WERI-Rb-1 (cell line): ENCODE results near the gene MTERF1.
"Not testable (repeated sequence)": the region's sequence is repeated elsewhere in the genome, so short reads cannot be mapped to it uniquely, and the experiment has no call there.

ENCODE experiments used
- DNase-seq: peaks from one replicate; pipeline ENCODE4 v3.0.0-alpha.2; 2020
- H3K27ac ChIP-seq: fragments of 250-450 bp; sonication (Bioruptor Pico); 2 replicates; pipeline ENCODE4 v1.5.1; 2020; ENCODE audit warnings: mild to moderate bottlenecking, moderate library complexity
- H3K27me3 ChIP-seq: fragments of 250-450 bp; sonication (Bioruptor Pico); 2 replicates; pipeline ENCODE4 v1.5.1; 2021; ENCODE audit warnings: mild to moderate bottlenecking, low read depth, moderate library complexity; ENCODE audit not compliant: insufficient read depth, severe bottlenecking
- H3K36me3 ChIP-seq: fragments of 250-450 bp; sonication (Bioruptor Pico); 2 replicates; pipeline ENCODE4 v1.5.1; 2020; ENCODE audit warnings: mild to moderate bottlenecking, moderate library complexity
- H3K4me3 ChIP-seq: 2 replicates; pipeline ENCODE4 v1.5.1; 2011; ENCODE audit warnings: low read depth, mild to moderate bottlenecking, control low read depth, low read length
- H3K9me3 ChIP-seq: fragments of 250-450 bp; sonication (Bioruptor Pico); 2 replicates; pipeline ENCODE4 v1.5.1; 2021; ENCODE audit warnings: mild to moderate bottlenecking, moderate library complexity; ENCODE audit not compliant: severe bottlenecking
- CTCF ChIP-seq: IDR thresholded peaks from 2 replicates; pipeline ENCODE4 v1.5.1; 2011; ENCODE audit warnings: low read depth, mild to moderate bottlenecking, control low read depth, inconsistent platforms, low read length

Gene MTERF1

GRCh38 chr7:91875851-91876250 lies 4.7 kb downstream of the MTERF1 start:
- no peaks in the 10 kb centered on the region for H3K27me3 ChIP-seq
- DNase-seq, result no peak
- H3K27ac ChIP-seq, result no peak overlapping the region
- H3K36me3 ChIP-seq, result peaks cover 4% of the 10 kb centered on the region
- no peak overlapping the region for H3K4me3 ChIP-seq
- no peaks in the 10 kb centered on the region for H3K9me3 ChIP-seq
- no peak for TF ChIP-seq CTCF

DNA sequence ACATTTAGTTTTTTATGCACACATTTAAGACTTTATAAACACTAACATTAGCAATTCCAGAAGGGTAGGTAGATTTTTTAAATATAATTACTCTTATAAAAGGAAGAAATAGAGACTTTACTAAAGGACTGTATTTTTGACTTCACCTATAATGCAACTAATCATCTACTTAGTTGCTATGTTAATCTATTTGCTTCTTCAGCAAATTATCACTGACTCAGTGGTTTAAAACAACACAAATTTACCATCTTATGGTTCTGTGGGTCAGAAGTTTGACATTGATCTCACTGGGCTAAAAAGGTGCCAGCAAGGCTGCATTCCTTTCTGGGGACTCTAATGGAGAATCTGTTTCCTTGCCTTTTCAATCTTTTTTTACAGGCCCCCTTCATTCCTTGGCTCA lies 7.6 kb downstream of the MTERF1 start:
- no peak for DNase-seq
- no peak overlapping the region for H3K4me3 ChIP-seq
- no peaks in the 10 kb centered on the region for H3K27me3 ChIP-seq
- no peaks in the 10 kb centered on the region; the same call in none of the 2 replicates for H3K36me3 ChIP-seq
- no peaks in the 10 kb centered on the region for H3K9me3 ChIP-seq
- no peak for TF ChIP-seq CTCF
- no peak overlapping the region for H3K27ac ChIP-seq

GRCh38 chr7:91872069-91872468 lies 8.4 kb downstream of the MTERF1 start:
- no peaks in the 10 kb centered on the region; the same call in none of the 2 replicates for H3K36me3 ChIP-seq
- DNase-seq, result no peak
- H3K4me3 ChIP-seq, result no peak overlapping the region
- no peak for TF ChIP-seq CTCF
- no peak overlapping the region for H3K27ac ChIP-seq
- no peaks in the 10 kb centered on the region for H3K27me3 ChIP-seq
- no peaks in the 10 kb centered on the region for H3K9me3 ChIP-seq

DNA sequence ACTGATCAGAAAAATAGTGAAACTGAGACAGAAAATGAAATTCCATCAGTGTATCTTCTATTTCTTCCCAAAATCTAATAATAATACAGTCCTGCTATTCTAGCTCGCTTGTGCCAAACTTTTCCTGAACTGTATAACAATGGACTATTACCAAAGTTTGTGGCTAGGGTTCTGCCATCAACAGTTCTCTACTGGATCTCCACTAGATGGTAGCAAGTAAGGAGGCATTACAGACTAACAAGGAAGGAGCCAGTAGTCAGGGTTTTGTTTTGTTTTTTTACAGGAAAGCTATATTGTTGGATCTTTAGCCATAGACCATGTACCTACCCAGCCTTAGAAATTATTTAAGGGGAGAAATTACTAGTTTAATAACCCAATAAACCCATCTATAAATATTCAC lies 10.8 kb downstream of the MTERF1 start:
- TF ChIP-seq CTCF, result no peak
- H3K27me3 ChIP-seq, result no peaks in the 10 kb centered on the region
- H3K9me3 ChIP-seq, result no peaks in the 10 kb centered on the region
- no peak overlapping the region for H3K27ac ChIP-seq
- no peak for DNase-seq
- no peaks in the 10 kb centered on the region; the same call in 1 of the 2 replicates for H3K36me3 ChIP-seq
- H3K4me3 ChIP-seq, result no peak overlapping the region

- H3K9me3 ChIP-seq, result no peaks in the 10 kb centered on the region
- no peak overlapping the region for H3K4me3 ChIP-seq
- no peaks in the 10 kb centered on the region for H3K27me3 ChIP-seq
- H3K27ac ChIP-seq, result no peak overlapping the region
- DNase-seq, result no peak
- H3K36me3 ChIP-seq, result no peaks in the 10 kb centered on the region
- 0 out of 2 replicates have a peak, but pooled peaks have one; percentile 1 for TF ChIP-seq CTCF
Measured at GRCh38 chr7:91866599-91867148, 13.8 kb downstream of the MTERF1 start.

GRCh38 chr7:91865511-91865910 lies 15.0 kb downstream of the MTERF1 start:
- Histone ChIP-seq H3K27me3 (no peaks in the 10 kb centered on the region), H3K9me3 (no peaks in the 10 kb centered on the region), H3K36me3 (no peaks in the 10 kb centered on the region), H3K27ac (no peak overlapping the region), H3K4me3 (no peak overlapping the region)
- DNase-seq, result no peak
- no peak for TF ChIP-seq CTCF

GRCh38 chr7:91864604-91865003 lies 15.9 kb downstream of the MTERF1 start:
- DNase-seq, H3K9me3 ChIP-seq, H3K27ac ChIP-seq, H3K36me3 ChIP-seq, H3K27me3 ChIP-seq, H3K4me3 ChIP-seq: not testable (repeated sequence)
